ENCODE measurements around the gene PNCK. TPM values are rescaled to one million over a fixed set of nuclear protein-coding genes. Genes with fewer than 3 reads are reported as not detected.

PNCK gene
- total and polyA plus RNA-seq, 2 donors (not counting 1 experiment from before 2014, with no cell fraction given): 0.33 TPM; not detected in 1

GRCh38 chrX:153690466-153690865, 16.9 kb upstream of the PNCK start:
- Histone ChIP-seq H3K27ac (ENCODE audit: insufficient read depth, low read length) (no peak overlapping the region), H3K36me3 (ENCODE audit: control insufficient read depth, insufficient read depth, low read length) (no peaks in the 10 kb centered on the region), H2AFZ (ENCODE audit: low read length) (no peak overlapping the region), H3K4me1 (ENCODE audit: control insufficient read depth, extremely low read depth, insufficient read depth, low read length) (no peaks in the 10 kb centered on the region), H3K4me3 (replicated peaks in 1 of 4; ENCODE audit: control extremely low read depth in 1 of 4, insufficient read depth in 1 of 4, low read depth in 3 of 4, low read length in 4 of 4) (no peak overlapping the region), H3K27me3 (ENCODE audit: control insufficient read depth, insufficient read depth, low read length) (no peaks in the 10 kb centered on the region), H3K9ac (ENCODE audit: insufficient read depth, low read length) (no peak overlapping the region), H3K9me3 (ENCODE audit: control insufficient read depth, insufficient read depth, low read depth, low read length) (no peaks in the 10 kb centered on the region), H3K79me2 (ENCODE audit: control insufficient read depth, insufficient read depth, low read length) (no peaks in the 10 kb centered on the region), H4K20me1 (ENCODE audit: control insufficient read depth, extremely low read depth, insufficient read depth, low read length) (no peaks in the 10 kb centered on the region), H3K4me2 (ENCODE audit: extremely low read depth, insufficient read depth, low read length) (no peak overlapping the region)
- TF ChIP-seq EZH2 (IDR thresholded peaks at IDR 0.05; ENCODE audit: low read length, missing control alignments): no peak
- TF ChIP-seq, protein P1, sequence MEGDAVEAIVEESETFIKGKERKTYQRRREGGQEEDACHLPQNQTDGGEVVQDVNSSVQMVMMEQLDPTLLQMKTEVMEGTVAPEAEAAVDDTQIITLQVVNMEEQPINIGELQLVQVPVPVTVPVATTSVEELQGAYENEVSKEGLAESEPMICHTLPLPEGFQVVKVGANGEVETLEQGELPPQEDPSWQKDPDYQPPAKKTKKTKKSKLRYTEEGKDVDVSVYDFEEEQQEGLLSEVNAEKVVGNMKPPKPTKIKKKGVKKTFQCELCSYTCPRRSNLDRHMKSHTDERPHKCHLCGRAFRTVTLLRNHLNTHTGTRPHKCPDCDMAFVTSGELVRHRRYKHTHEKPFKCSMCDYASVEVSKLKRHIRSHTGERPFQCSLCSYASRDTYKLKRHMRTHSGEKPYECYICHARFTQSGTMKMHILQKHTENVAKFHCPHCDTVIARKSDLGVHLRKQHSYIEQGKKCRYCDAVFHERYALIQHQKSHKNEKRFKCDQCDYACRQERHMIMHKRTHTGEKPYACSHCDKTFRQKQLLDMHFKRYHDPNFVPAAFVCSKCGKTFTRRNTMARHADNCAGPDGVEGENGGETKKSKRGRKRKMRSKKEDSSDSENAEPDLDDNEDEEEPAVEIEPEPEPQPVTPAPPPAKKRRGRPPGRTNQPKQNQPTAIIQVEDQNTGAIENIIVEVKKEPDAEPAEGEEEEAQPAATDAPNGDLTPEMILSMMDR (conservative IDR thresholded peaks at IDR 0.05 in 1 of 2, IDR thresholded peaks at IDR 0.05 in 1 of 2; ENCODE audit: low read depth in 1 of 2, low read length in 2 of 2): no peak
- no peak for DNase-seq (ENCODE audit: low read depth in 2 of 2)

- Histone ChIP-seq H4K20me1 (ENCODE audit: control insufficient read depth, extremely low read depth, insufficient read depth, low read length) (no peaks in the 10 kb centered on the region), H3K27ac (ENCODE audit: insufficient read depth, low read length) (no peak overlapping the region), H2AFZ (ENCODE audit: low read length) (no peak overlapping the region), H3K79me2 (ENCODE audit: control insufficient read depth, insufficient read depth, low read length) (no peaks in the 10 kb centered on the region), H3K36me3 (ENCODE audit: control insufficient read depth, insufficient read depth, low read length) (no peaks in the 10 kb centered on the region), H3K27me3 (ENCODE audit: control insufficient read depth, insufficient read depth, low read length) (no peaks in the 10 kb centered on the region), H3K4me1 (ENCODE audit: control insufficient read depth, extremely low read depth, insufficient read depth, low read length) (no peaks in the 10 kb centered on the region), H3K9me3 (ENCODE audit: control insufficient read depth, insufficient read depth, low read depth, low read length) (no peaks in the 10 kb centered on the region), H3K9ac (ENCODE audit: insufficient read depth, low read length) (no peak overlapping the region), H3K4me2 (ENCODE audit: extremely low read depth, insufficient read depth, low read length) (no peak overlapping the region), H3K4me3 (replicated peaks in 1 of 4; ENCODE audit: control extremely low read depth in 1 of 4, insufficient read depth in 1 of 4, low read depth in 3 of 4, low read length in 4 of 4) (peak overlapping the region in 2 of 4 experiments; percentile 37 to 48)
- peak in 1 of 2 donors; percentile 34 for DNase-seq (ENCODE audit: low read depth in 2 of 2)
- TF ChIP-seq, protein P1 (conservative IDR thresholded peaks at IDR 0.05 in 1 of 2, IDR thresholded peaks at IDR 0.05 in 1 of 2; ENCODE audit: low read depth in 1 of 2, low read length in 2 of 2): no peak
- TF ChIP-seq EZH2 (IDR thresholded peaks at IDR 0.05; ENCODE audit: low read length, missing control alignments): no peak
Measured at GRCh38 chrX:153689654-153690465, 16.2 kb upstream of the PNCK start.

DNA sequence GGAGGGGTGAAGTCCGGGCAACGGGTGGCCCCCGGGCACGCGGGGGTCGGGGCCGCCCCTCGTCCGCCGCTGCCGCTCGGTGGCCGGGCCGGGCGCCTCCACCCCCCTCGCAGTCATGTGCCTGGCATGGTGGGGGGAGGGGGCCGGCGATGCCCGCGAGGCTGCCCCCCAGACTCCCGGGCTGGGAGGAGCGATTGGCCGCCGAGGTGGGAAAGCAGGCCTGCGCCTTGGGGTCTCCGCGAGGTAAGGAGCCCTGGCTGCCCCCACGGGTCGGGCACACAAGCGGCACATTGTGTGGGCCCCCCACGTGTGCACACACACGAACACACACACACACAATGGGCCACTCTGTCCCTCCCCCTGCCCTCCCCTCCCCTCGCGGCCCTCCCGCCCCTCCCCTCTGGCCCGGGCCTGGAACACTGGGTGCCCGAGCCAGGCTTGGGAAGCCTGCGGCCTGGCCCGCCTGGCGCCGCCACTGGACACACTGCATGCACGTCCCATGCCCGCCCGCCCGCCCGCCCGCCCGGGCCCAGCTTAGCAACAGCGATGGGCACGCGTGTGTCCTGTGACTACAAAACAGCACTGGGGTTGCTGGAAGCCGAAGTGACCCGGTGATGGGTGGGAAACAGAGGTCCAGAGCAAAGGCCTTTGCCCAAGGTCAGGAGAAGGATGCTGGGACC, 15.4 kb upstream of the PNCK start:
- H3K9ac ChIP-seq (ENCODE audit: insufficient read depth, low read length): no peak overlapping the region
- no peaks in the 10 kb centered on the region for H3K4me1 ChIP-seq (ENCODE audit: control insufficient read depth, extremely low read depth, insufficient read depth, low read length)
- peak overlapping the region in 2 of 4 experiments; percentile 42 to 48 for H3K4me3 ChIP-seq (replicated peaks in 1 of 4; ENCODE audit: control extremely low read depth in 1 of 4, insufficient read depth in 1 of 4, low read depth in 3 of 4, low read length in 4 of 4)
- no peaks in the 10 kb centered on the region for H4K20me1 ChIP-seq (ENCODE audit: control insufficient read depth, extremely low read depth, insufficient read depth, low read length)
- no peak overlapping the region for H3K4me2 ChIP-seq (ENCODE audit: extremely low read depth, insufficient read depth, low read length)
- no peaks in the 10 kb centered on the region for H3K27me3 ChIP-seq (ENCODE audit: control insufficient read depth, insufficient read depth, low read length)
- H3K27ac ChIP-seq (ENCODE audit: insufficient read depth, low read length): no peak overlapping the region
- no peak overlapping the region for H2AFZ ChIP-seq (ENCODE audit: low read length)
- no peak for TF ChIP-seq EZH2 (IDR thresholded peaks at IDR 0.05; ENCODE audit: low read length, missing control alignments)
- peak; percentile 23 to 43 for DNase-seq (ENCODE audit: low read depth in 2 of 2)
- H3K36me3 ChIP-seq (ENCODE audit: control insufficient read depth, insufficient read depth, low read length): no peaks in the 10 kb centered on the region
- H3K9me3 ChIP-seq (ENCODE audit: control insufficient read depth, insufficient read depth, low read depth, low read length): no peaks in the 10 kb centered on the region
- no peaks in the 10 kb centered on the region for H3K79me2 ChIP-seq (ENCODE audit: control insufficient read depth, insufficient read depth, low read length)
